ENCODE measurements around the gene NDUFA12.
A peak's percentile ranks its signal among the peaks of the same experiment; 100 is the strongest.

Gene NDUFA12

DNA sequence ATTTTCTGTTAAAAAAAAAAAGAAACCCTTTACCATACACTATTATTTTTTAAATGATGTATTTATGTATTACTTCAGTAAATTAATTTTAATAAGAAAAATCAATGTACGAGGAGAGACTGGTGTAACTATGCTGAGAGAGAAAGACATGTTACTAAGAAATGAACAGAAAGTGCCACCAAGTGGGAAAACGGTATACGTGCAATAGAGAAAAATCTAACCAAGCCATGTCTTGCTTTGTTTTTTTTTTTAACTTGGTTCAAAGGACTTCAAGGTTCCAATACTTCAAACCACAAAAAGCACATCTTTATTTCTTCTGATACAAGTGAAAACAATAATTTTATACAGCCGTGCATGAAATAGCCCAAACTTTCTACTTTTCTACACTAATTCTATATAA is 22.9 kb downstream of the NDUFA12 start:
- no peak for DNase-seq (ENCODE audit: low spot score)

- DNase-seq (ENCODE audit: low spot score) = no peak
These were observed 23.6 kb downstream of the NDUFA12 start for GRCh38 chr12:94979941-94980340.

- no peak for DNase-seq (ENCODE audit: low spot score)
These were observed 25.6 kb downstream of the NDUFA12 start for GRCh38 chr12:94977766-94978468.

GRCh38 chr12:94973221-94973620 is 30.3 kb downstream of the NDUFA12 start:
- DNase-seq (ENCODE audit: low spot score) = no peak

- DNase-seq (ENCODE audit: low spot score) = no peak
These were observed 30.7 kb downstream of the NDUFA12 start for GRCh38 chr12:94972795-94973194.

- no peak for DNase-seq (ENCODE audit: low spot score)
These were observed 31.6 kb downstream of the NDUFA12 start for GRCh38 chr12:94971923-94972322.

- DNase-seq (ENCODE audit: low spot score) = no peak
These were observed 32.9 kb downstream of the NDUFA12 start for GRCh38 chr12:94970560-94970959.

- no peak for DNase-seq (ENCODE audit: low spot score)
These were observed 34.1 kb downstream of the NDUFA12 start for GRCh38 chr12:94969424-94969823.

DNA sequence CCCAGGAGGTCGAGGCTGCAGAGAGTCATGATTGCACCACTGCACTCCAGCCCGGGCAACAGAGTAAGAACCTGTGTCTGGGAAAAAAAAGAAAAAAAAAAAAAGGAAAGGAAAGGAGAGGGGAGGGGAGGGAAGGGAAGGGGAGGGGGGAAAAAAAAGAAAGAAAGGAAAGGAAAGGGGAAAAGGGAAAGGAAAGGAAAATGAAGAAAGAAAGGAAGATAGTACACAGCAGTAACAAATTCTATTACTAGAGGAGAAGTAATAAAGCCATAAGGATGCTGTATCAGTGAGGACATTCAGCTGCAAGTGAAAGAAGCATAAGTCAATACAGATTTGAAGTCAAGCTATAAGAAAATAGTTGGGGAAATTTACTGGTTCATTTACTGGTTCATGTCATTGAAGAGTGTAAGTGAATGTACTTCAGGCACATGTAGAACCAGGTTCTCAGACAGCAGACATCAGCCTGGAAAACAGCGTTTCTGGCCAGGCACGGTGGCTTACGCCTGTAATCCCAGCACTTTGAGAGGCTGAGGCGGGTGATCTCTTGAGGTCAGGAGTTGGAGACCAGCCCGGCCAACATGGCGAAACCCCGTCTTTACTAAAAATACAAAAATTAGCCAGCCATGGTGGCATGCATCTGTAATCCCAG is 37.4 kb downstream of the NDUFA12 start:
- no peak for DNase-seq (ENCODE audit: low spot score)

DNA sequence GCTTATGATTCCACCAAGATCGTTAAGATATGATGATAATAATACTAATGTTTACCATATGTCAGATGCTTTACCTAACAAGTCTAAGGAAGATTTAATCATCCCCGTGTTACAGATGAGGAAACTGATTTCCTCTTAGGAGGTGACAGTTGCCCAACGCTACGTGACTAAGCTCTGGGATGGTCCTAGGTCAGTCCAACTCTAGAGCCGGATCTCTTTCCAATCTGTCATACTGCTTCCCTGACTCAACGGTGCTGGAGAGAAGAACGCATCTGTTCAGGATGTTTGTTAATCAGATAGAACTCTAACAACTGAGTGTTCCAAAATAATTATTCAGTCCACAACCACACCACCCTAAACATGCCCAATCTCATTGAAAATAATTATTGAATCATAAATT is 39.8 kb downstream of the NDUFA12 start:
- DNase-seq (ENCODE audit: low spot score) = no peak

DNA sequence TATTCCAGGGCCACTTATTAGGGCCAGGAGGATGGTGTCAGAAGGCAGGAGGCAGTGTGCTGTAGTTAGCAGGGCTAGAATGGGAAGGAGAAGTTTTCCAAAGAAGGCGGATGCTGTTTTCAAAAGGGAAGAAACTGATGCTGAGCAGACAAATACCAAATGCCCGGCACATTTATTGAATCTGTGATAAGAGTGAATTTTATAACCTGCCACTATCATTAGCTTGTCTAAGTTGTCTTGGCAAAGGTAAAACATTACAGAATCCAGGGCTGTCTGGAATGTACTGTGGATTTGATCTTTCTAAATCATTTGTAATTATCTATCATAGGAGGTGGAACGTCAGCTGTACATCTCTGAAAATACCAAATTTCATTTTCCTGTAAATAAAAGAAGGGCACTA is 40.8 kb downstream of the NDUFA12 start:
- no peak for DNase-seq (ENCODE audit: low spot score)

DNA sequence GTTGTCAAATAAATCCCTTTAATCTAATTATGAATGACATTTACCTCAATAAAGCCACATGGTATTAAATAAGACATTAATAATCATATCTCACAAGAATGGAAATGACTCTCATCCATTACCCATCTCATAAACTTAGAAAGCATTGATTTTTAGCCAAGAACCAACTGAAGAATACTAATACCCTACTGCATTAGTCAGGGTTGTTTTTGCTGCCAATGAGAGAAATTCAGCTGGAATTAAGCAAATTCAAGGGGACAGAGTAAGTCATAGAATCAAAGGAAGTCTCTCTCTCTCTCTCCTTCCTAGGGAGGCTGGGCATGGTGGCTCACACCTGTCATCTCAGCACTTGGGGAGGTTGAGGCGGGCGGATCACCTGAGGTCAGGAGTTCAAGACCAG is 41.6 kb downstream of the NDUFA12 start:
- DNase-seq (ENCODE audit: low spot score) = no peak

DNA sequence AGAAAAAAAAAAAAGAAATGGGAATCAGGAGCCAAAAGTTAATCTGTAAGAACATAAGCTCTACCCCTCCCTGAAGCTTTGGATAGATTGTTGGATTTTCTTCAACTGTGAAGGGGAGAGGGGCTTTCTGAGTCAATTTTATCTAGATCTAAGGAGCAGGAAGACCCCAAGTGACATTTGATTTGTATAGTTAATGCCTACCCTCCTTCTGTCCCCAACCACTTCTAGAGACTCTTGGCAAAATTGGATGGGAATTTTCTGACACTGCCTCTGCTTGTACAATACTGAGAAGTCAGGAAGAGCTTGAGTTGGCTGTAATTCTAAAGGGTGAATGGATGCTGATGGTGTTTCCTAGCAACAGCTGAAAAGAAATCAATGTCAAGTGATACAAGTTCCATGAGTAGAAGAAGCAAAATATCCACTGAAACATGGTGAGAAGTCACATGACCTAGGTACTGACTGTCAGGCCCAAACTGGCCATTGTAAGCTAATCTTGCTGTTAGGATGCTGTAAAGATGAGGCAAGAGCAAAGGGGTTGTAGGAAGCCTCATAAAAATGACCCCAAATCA is 42.2 kb downstream of the NDUFA12 start:
- no peak for DNase-seq (ENCODE audit: low spot score)

DNA sequence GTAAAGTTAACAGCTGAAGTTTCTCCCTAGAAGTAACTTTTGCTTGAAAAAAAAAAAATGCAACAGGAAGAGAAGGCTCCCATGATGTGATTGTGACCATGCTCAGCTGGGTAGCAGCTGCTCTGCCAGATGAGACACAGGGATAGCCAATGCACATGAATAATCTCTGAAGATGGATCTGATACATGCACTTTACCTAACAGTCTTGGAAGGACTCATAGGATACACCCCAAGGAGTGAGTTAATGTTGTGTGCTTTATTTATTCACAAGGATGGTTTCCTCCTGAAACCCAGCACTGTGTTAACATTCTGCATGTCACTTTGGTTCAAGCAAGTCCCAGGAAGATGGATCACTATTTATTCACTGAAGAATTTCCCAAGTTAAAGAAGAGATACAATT is 46.5 kb downstream of the NDUFA12 start:
- no peak for DNase-seq (ENCODE audit: low spot score)

DNA sequence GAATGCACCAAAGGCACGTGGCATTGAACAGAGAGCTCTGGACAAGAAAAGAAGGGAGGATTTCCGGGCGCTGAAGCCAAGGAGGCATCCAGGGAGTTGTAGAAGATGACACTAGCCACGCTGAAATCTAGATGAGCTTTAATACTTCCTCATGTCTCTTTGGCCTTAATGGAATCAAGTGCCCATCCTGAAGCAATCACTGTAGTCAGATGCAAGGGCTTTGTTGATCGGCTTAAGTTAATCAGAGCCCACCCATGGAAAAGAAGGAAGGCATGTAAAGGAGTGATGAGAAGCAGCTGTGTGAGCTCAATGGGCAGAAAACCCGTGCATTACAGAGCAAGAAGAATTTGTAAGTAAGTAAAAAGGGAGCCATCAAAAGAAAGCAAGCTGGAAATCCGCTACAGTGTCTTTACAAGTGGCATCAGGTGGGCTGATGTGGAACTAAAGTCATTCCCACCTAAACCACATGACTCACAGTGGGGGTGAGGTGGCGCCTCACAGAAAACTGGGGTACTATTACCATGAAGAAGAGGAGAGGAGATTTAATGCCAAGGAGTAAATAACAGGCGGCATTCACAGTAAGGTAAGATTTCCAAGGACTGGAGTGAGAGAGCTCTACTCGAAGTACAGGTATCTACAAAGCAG is 48.4 kb downstream of the NDUFA12 start:
- DNase-seq (ENCODE audit: low spot score) = no peak

DNA sequence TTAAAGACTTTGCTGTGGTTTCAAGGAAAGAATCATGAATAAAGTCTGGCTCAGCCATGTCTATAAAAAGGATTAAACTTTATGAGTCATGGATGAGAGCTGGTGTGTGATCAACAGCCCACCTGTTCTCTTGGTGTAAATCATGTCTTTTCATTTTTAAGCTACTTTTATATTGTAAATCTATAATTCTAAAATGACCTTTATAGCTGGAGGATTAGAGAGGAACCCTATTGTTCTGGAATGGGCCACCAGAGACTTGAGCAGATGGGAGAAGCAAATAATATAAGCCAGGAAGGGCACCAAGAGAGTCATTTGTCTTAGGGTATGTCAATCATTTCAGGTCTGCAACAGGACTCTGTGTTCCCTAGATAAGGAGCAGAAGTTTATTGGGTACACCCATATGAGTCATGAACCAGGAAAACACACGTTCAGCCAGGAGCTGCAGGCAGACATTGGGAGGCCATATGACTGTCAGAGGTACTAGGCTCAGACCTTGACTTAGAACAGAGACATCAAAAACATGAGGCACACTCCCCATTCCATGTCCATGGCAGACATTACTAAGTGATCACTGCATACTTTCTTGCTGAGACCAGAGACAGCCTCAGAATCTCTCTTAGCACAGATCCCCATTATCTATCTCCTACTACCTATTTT is 49.3 kb downstream of the NDUFA12 start:
- peak; percentile 84 for DNase-seq (ENCODE audit: low spot score)

DNA sequence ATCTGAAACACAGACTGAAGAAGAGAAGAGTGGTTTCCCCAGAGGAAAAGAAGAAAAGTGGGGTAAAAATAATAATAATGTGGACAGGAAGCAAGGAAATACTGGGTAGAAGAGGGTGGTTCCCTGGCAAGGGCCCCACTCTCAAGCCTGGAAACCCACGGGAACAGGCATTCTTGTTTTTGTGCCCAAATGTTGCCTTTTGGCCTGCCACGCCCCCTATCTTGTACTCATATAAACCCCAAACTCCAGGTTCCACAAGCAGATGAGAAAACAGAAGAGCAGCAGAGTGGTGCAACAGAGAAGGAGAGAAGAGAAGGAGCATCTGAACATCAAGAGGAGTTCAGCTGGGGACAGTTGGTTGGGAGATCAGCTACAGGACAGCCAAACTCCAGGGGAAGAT is 51.2 kb downstream of the NDUFA12 start:
- DNase-seq (ENCODE audit: low spot score) = no peak

DNA sequence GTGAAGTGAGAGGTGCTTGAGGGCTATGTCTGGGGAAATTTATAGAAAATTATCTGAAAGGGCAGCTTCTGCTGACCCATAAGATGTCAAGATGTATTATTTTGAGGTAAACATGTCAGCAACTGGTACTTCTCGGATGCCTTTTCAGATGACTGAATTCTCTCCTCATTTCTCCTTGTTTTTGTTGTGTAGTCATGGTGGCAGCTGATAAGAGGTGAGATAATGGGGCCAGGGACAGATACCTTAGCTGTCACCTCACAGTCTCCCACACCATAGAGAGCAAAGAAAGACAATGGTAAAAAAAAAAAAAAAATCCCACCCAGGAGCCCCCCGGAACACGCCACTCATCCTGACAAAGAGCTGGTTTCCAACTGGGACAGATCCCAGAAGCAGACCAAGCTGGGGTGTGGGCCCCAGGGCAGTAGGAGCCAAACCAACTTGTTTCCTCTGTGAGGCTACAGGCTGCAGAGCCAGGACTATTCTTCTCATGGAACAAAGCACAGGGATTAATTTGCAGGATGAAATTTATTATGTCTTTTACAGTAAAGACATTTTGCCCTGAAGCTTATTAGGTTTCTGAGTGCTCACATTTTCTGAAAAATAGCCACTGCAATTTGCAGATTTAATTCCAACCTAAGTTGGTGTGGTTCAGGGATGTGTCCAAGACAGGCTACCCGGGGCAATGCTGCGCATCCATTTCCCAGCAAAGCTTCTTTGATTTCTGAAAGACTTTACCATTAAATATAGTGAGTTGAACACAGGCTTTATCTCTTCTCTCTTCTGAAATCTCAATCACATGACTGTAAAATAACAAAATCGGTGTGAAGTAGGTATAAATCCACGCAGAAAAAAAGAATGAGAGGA is 52.2 kb downstream of the NDUFA12 start:
- DNase-seq (ENCODE audit: low spot score) = no peak

GRCh38 chr12:94948232-94948810 is 55.2 kb downstream of the NDUFA12 start:
- no peak for DNase-seq (ENCODE audit: low spot score)

DNA sequence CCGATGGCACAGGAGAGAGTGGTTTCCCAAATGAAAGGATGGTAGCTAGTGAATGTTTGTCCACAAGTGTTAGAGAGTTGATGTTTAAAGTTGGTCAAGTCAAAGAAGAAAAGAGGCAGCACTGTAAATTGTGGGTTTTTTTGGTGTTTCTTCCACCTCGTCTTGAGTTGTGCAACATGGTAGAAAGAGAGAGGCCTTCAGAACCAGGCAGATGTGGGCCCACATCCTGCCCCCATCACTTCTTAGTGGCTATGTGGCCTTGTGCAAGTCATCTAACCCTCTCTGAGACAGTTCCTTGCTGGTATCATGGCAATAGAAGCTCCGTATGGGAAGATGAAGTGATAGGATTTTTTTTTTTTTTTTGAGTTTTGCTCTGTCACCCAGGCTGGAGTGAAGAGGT is 60.8 kb downstream of the NDUFA12 start:
- DNase-seq (ENCODE audit: low spot score) = no peak

GRCh38 chr12:94941440-94941862 is 62.0 kb downstream of the NDUFA12 start:
- no peak for DNase-seq (ENCODE audit: low spot score)

All from SW480 (cell line).